GM18520 (cell line): Measurements from ENCODE around the gene PVRIG.
"Not testable (repeated sequence)": the region's sequence is repeated elsewhere in the genome, so short reads cannot be mapped to it uniquely, and the experiment has no call there.

Experiments
- ATAC-seq: cut with Tn5 transposase; IDR thresholded peaks from one replicate; pipeline ENCODE4 v1.9.1; 2021; ENCODE audit not compliant: unreplicated experiment

The PVRIG gene

GRCh38 chr7:100224891-100225290 is 5.1 kb downstream of the PVRIG start:
- ATAC-seq: not testable (repeated sequence)

- ATAC-seq: not testable (repeated sequence)
Observed at GRCh38 chr7:100234660-100235317, 15.0 kb downstream of the PVRIG start.

- ATAC-seq: not testable (repeated sequence)
Observed at GRCh38 chr7:100239975-100240374, 20.2 kb downstream of the PVRIG start.

- not testable (repeated sequence) for ATAC-seq
Observed at GRCh38 chr7:100243385-100243784, 23.6 kb downstream of the PVRIG start.

- not testable (repeated sequence) for ATAC-seq
Observed at GRCh38 chr7:100244988-100245605, 25.3 kb downstream of the PVRIG start.

GRCh38 chr7:100246121-100246864 is 26.5 kb downstream of the PVRIG start:
- not testable (repeated sequence) for ATAC-seq

GRCh38 chr7:100246865-100247137 is 27.1 kb downstream of the PVRIG start:
- not testable (repeated sequence) for ATAC-seq

GRCh38 chr7:100247152-100247757 is 27.5 kb downstream of the PVRIG start:
- no peak for ATAC-seq

GRCh38 chr7:100248483-100248882 is 28.7 kb downstream of the PVRIG start:
- no peak for ATAC-seq

- ATAC-seq: no peak
Observed at GRCh38 chr7:100257017-100257416, 37.3 kb downstream of the PVRIG start.

GRCh38 chr7:100259984-100260383 is 40.2 kb downstream of the PVRIG start:
- not testable (repeated sequence) for ATAC-seq

- not testable (repeated sequence) for ATAC-seq
Observed at GRCh38 chr7:100262896-100263295, 43.1 kb downstream of the PVRIG start.

GRCh38 chr7:100264223-100264622 is 44.5 kb downstream of the PVRIG start:
- not testable (repeated sequence) for ATAC-seq

- ATAC-seq: not testable (repeated sequence)
Observed at GRCh38 chr7:100264669-100265165, 45.0 kb downstream of the PVRIG start.

- not testable (repeated sequence) for ATAC-seq
Observed at GRCh38 chr7:100265851-100266250, 46.1 kb downstream of the PVRIG start.

GRCh38 chr7:100266576-100267354 is 47.0 kb downstream of the PVRIG start:
- no peak for ATAC-seq

- ATAC-seq: no peak
Observed at GRCh38 chr7:100267648-100268047, 47.9 kb downstream of the PVRIG start.

- ATAC-seq: not testable (repeated sequence)
Observed at GRCh38 chr7:100268882-100269281, 49.1 kb downstream of the PVRIG start.

- ATAC-seq: not testable (repeated sequence)
Observed at GRCh38 chr7:100269306-100270045, 49.7 kb downstream of the PVRIG start.
